Epidermal melanocyte (primary cell): ENCODE data around the gene HEATR9.

Experiments used
- DNase-seq: peaks from one replicate; pipeline ENCODE4 v3.0.0; 2011; ENCODE audit warnings: low spot score; ENCODE audit not compliant: insufficient read length

HEATR9 gene

GRCh38 chr17:35895636-35896587 lies 27.2 kb upstream of the HEATR9 start:
- no peak for DNase-seq

GRCh38 chr17:35894206-35894605 lies 25.5 kb upstream of the HEATR9 start:
- DNase-seq: no peak

- no peak for DNase-seq
Measured at GRCh38 chr17:35893751-35894150, 25.1 kb upstream of the HEATR9 start.

DNA sequence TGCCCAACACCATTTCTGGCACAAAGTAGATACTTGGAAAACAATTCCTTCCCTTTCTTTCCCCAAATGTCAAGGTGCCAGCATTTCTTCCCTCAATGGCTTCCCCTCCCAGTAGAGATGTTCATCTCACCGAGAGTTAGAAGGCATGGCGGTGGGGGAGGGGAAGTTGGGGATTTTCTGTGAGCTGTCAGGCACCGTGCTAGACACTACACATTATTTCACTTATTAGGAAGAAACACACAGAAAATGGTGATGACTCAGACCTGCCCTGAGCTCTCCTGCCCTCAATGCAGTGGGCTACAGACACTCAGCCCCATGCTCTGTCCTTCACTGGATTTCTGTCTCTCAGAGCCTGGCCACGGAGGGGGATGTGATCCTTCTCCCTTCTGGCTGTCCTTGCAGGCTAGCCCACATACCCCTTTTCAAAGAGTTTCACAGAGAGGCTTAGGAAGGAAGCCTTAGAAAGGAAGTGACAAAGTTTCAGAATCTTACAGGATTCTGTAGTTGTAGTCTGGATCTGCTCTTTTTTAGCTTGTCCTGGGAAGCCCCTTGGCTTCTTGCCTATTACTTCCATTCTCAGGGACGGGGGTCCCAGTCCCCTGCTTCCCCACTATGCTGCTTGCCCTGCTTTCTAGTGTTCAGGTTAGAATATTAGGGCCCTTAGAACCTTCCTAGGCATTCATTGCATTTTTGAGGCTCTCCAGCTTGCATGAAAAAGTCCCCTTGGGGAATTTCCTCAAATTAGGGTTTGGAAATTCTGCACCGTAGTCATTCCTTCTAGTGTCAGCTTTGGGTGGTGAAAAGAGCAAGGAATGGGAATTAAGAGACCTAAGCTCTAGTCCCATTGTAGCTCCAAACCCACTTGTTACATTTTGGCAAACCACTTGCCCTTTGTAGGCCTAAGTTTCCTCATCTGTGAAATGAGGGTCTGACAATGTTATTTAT lies 23.7 kb upstream of the HEATR9 start:
- no peak for DNase-seq

DNA sequence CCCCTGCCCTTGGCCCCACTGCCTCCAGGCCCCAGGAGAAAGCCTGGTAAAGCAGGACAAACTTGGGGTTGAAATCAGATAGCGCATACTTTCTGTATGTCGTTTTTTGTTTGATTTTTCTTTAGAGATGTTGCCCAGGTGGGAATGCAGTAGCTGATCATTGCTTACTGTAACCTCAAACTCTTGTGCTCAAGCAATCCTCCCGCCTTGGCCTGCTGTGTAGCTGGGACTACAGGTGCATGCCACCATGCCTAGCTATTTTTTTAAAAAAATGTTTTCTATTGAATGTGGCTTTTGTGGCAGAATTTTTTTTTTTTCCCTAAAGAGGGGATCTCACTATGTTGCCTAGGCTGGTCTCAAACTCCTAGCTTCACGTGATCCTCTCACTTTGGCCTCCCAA lies 22.6 kb upstream of the HEATR9 start:
- DNase-seq: no peak

DNA sequence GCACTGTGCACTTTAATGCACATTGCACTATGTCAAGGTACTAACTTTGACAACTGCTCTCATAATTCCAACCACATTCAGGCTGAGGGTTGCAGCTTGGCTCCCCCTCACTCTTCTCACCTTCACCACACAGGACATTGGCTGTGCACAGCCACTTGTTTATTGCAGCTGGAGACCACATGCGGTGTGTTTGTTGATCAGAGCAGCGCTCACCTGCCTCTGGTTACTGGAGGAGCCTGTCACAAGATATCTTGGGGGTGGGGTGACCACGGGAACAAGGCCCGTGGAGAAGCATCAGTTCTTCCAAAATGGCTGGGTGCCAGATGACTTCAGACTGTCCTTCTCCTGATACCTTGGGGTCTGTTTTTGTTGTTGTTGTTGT lies 22.1 kb upstream of the HEATR9 start:
- DNase-seq: no peak

- peak; percentile 35 for DNase-seq
Measured at GRCh38 chr17:35889818-35890773, 21.4 kb upstream of the HEATR9 start.

- DNase-seq: no peak
Measured at GRCh38 chr17:35889241-35889640, 20.6 kb upstream of the HEATR9 start.

GRCh38 chr17:35879773-35880654 lies 11.3 kb upstream of the HEATR9 start, which contains the start of gene CCL5:
TSS of gene CCL5 (minus strand) at chr17:35880360.
- DNase-seq: no peak

GRCh38 chr17:35878361-35878760 lies 9.7 kb upstream of the HEATR9 start:
- no peak for DNase-seq

GRCh38 chr17:35877345-35878029 lies 8.8 kb upstream of the HEATR9 start:
- no peak for DNase-seq

- no peak for DNase-seq
Measured at GRCh38 chr17:35876534-35876933, 7.8 kb upstream of the HEATR9 start.

- no peak for DNase-seq
Measured at GRCh38 chr17:35875800-35876139, 7.1 kb upstream of the HEATR9 start.

DNA sequence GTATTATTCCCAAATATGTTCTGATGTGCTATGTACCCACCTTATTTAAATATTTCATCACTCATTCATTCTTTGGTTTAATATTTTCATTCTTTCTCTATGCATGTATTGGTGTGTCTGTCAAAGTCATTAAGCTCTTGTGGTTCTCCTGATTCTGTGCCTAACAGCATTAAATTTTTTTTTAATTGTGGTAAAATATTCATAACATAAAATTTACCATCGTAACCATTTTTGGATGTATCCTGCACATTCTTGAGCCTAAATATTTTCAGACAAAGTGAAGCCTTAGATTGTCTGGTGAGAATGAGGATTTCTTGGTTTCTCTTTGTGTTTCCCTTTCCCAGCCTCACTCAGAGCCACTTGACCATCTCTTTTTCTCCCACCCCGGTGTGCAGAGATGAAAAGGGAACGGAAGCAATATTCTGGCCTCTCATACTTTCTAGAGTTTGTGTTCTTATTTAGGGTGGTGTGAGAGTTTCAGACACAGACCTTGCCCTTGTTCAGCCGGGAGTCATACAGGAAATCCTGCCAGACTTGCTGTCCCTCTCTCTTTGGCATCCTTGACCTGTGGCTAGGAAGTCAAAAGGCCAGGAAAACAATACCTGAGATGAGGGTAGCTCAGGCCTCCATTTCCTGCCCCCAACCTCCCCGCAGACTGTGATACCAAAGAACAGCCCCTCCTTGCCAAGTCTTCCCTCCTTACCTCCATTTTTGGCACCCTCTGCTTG lies 6.5 kb upstream of the HEATR9 start:
- DNase-seq: no peak

DNA sequence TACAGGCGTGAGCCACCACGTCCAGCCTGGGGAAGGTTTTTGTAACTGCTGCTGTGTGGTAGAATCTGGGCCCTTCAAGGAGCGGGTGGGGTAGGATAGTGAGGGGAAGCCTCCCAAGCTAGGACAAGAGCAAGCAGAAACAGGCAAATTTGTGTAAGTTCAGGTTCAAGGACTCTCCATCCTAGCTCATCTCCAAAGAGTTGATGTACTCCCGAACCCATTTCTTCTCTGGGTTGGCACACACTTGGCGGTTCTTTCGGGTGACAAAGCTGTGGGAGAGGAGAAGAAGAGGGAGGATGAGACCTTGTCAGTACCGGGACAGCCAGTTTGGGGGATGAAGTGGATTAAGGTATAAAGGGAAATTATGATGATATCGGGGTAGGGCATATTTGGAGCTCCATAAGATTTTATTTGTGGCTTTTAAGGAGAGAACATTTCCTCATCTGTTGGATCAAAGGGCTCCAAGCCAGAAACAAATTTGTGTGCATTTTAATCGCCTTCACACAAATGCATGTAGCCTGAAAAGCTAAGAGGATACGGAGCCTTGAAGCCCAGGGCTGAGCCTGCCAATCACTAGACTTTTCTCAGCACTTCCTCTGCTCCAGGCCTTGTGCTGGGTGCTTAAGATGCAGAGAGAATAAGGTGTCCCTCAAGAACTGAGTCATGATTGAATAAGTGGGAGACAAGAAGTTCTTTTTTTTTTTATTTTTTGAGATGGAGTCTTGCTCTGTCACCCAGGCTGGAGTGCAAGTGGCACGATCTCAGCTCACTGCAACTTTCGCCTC lies 3.7 kb upstream of the HEATR9 start:
- DNase-seq: no peak

DNA sequence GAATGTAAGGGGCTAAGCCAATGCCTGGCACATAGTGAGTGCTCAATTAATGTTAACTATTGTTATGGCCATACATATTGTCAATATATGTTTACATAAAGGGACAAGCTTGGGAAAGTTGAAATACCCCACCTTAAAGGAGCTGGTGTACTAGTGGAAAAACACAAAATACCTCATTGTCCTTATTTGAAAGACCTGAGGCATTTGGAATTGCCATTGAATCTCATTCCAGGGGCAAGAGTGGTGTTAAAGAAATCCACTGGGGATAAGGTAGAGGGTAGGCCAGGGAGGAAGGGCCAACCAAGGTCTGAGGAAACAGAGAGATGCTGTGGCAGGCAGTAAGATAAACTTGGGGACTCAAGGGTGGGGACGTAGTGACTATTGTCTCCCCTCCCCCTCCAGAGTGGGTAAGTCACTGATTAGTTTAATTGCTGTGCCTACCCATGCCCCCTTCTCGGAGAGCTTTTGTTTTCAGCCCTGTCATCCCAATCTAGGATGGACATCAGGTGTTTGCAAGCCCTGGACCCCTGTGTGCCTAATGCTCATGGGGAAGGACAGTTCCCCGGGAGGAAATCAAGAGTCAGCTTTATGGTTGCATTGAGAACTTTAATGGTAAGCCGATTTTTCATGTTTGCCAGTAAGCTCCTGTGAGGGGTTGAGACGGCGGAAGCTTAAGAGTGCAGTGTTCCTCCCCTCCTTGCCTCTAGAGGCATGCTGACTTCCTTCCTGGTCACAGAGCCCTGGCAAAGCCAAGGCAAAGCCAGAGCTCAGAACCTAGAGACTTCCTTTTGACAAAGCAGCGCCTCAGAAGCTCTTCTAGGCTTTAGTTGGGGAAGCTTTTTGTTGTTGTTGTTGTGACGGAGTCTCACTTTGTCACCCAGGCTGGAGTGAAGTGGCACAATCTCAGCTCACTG lies 2.5 kb upstream of the HEATR9 start:
- no peak for DNase-seq

- no peak for DNase-seq
Measured at GRCh38 chr17:35867574-35867973, 1.1 kb downstream of the HEATR9 start.
